Measurements from ENCODE around the gene BATF. TPM values are rescaled to one million over a fixed set of nuclear protein-coding genes. Genes with fewer than 3 reads are reported as not detected.

BATF gene
- total and polyA plus RNA-seq, 2 donors (not counting 1 experiment from before 2014, with no cell fraction given), result 12.8 to 16.4 TPM

- Mint-ChIP-seq H3K4me3 (no peak overlapping the region), H3K27me3 (no peaks in the 10 kb centered on the region), H3K9me3 (ENCODE audit: insufficient read depth) (no peaks in the 10 kb centered on the region), H3K27ac (no peak overlapping the region), H3K4me1 (peaks cover 25% of the 10 kb centered on the region)
- intact Hi-C loops (cut with micrococcal nuclease), result no loop called here
- peaks cover 6 to 12% of the 10 kb centered on the region in 2 donors for H3K4me1 ChIP-seq (ENCODE audit: control insufficient read depth in 2 of 2, insufficient read depth in 2 of 2, low read length in 2 of 2)
- no peaks in the 10 kb centered on the region for H3K9me3 ChIP-seq (ENCODE audit: control extremely low read depth in 1 of 3, control insufficient read depth in 2 of 3, insufficient read depth in 1 of 3, low read length in 2 of 3)
- TF ChIP-seq CTCF (IDR thresholded peaks at IDR 0.05) (no peak), EZH2 (IDR thresholded peaks at IDR 0.05; ENCODE audit: borderline replicate concordance, insufficient read depth, low read depth, low read length, poor library complexity, severe bottlenecking) (no peak)
- no peak overlapping the region for H2AFZ ChIP-seq (ENCODE audit: insufficient read depth, low read depth, low read length, poor library complexity, severe bottlenecking)
- no peak overlapping the region for H3K9ac ChIP-seq (ENCODE audit: low read length)
- no peaks in the 10 kb centered on the region for H3K27me3 ChIP-seq (replicated peaks in 1 of 4; ENCODE audit: control extremely low read depth in 1 of 4, control insufficient read depth in 3 of 4, insufficient read depth in 4 of 4, low read length in 3 of 4)
- 75% methylated on average over 4 of the region's 7 CpGs for WGBS (ENCODE audit: insufficient coverage)
- no peak overlapping the region for H3K4me3 ChIP-seq (ENCODE audit: control extremely low read depth in 1 of 5, extremely low read depth in 1 of 5, insufficient read depth in 1 of 5, low read depth in 2 of 5, low read length in 4 of 5)
- POLR2A ChIA-PET, result no interaction called here
- no peak overlapping the region for H3K4me2 ChIP-seq (replicated peaks; ENCODE audit: low read depth, low read length, poor library complexity, severe bottlenecking)
- DNase-seq (no peak), ATAC-seq (ENCODE audit: low read depth) (no peak)
- CTCF ChIA-PET, result interaction anchor here (1.0 to 3.6 kb wide), 2 partner anchors 9 to 13 kb away, joined by 3 to 17 read pairs; no protein-coding TSS in a partner anchor
- peaks cover 21% of the 10 kb centered on the region for H3K79me2 ChIP-seq (ENCODE audit: control insufficient read depth, insufficient read depth, low read length)
- no peak overlapping the region for H3K27ac ChIP-seq (ENCODE audit: low read length in 2 of 2)
- H3K36me3 ChIP-seq (replicated peaks in 1 of 2; ENCODE audit: control extremely low read depth in 1 of 2, control insufficient read depth in 1 of 2, extremely low read depth in 1 of 2, insufficient read depth in 2 of 2, low read length in 1 of 2), result peaks cover 0 to 12% of the 10 kb centered on the region in 2 experiments
- no peaks in the 10 kb centered on the region for H4K20me1 ChIP-seq (ENCODE audit: control insufficient read depth, insufficient read depth, low read length, poor library complexity, severe bottlenecking)
Measured at GRCh38 chr14:75551021-75551420, 28.8 kb downstream of the BATF start.

- no peaks in the 10 kb centered on the region for H3K27me3 Mint-ChIP-seq
- no peak overlapping the region for H3K4me3 Mint-ChIP-seq
- H3K36me3 ChIP-seq (replicated peaks in 1 of 2; ENCODE audit: control extremely low read depth in 1 of 2, control insufficient read depth in 1 of 2, extremely low read depth in 1 of 2, insufficient read depth in 2 of 2, low read length in 1 of 2), result peaks cover 0 to 1% of the 10 kb centered on the region in 2 experiments
- H2AFZ ChIP-seq (ENCODE audit: insufficient read depth, low read depth, low read length, poor library complexity, severe bottlenecking), result no peak overlapping the region
- peaks cover 22% of the 10 kb centered on the region for H3K4me1 Mint-ChIP-seq
- H4K20me1 ChIP-seq (ENCODE audit: control insufficient read depth, insufficient read depth, low read length, poor library complexity, severe bottlenecking), result no peaks in the 10 kb centered on the region
- TF ChIP-seq EZH2 (IDR thresholded peaks at IDR 0.05; ENCODE audit: borderline replicate concordance, insufficient read depth, low read depth, low read length, poor library complexity, severe bottlenecking), result no peak
- TF ChIP-seq CTCF (IDR thresholded peaks at IDR 0.05), result no peak
- no peak overlapping the region for H3K4me2 ChIP-seq (replicated peaks; ENCODE audit: low read depth, low read length, poor library complexity, severe bottlenecking)
- intact Hi-C loops (cut with micrococcal nuclease), result no loop called here
- H3K4me3 ChIP-seq (ENCODE audit: control extremely low read depth in 1 of 5, extremely low read depth in 1 of 5, insufficient read depth in 1 of 5, low read depth in 2 of 5, low read length in 4 of 5), result no peak overlapping the region
- no peak overlapping the region for H3K9ac ChIP-seq (ENCODE audit: low read length)
- no peaks in the 10 kb centered on the region for H3K9me3 Mint-ChIP-seq (ENCODE audit: insufficient read depth)
- ChIA-PET CTCF (interaction anchor here (0.9 to 2.2 kb wide), 5 partner anchors 8 to 103 kb away, joined by 3 to 15 read pairs (median 6); no protein-coding TSS in a partner anchor), POLR2A (no interaction called here)
- no peak for ATAC-seq (ENCODE audit: low read depth)
- H3K9me3 ChIP-seq (ENCODE audit: control extremely low read depth in 1 of 3, control insufficient read depth in 2 of 3, insufficient read depth in 1 of 3, low read length in 2 of 3), result peaks cover 0 to 7% (median 5%) of the 10 kb centered on the region in 3 donors
- peaks cover 5% of the 10 kb centered on the region for H3K79me2 ChIP-seq (ENCODE audit: control insufficient read depth, insufficient read depth, low read length)
- no peaks in the 10 kb centered on the region for H3K27me3 ChIP-seq (replicated peaks in 1 of 4; ENCODE audit: control extremely low read depth in 1 of 4, control insufficient read depth in 3 of 4, insufficient read depth in 4 of 4, low read length in 3 of 4)
- 80% methylated on average over 2 of the region's 6 CpGs for whole genome bisulfite sequencing (ENCODE audit: insufficient coverage)
- H3K4me1 ChIP-seq (ENCODE audit: control insufficient read depth in 2 of 2, insufficient read depth in 2 of 2, low read length in 2 of 2), result peaks cover 6 to 12% of the 10 kb centered on the region in 2 donors
- no peak for DNase-seq
- no peak overlapping the region for H3K27ac ChIP-seq (ENCODE audit: low read length in 2 of 2)
- H3K27ac Mint-ChIP-seq, result no peak overlapping the region
Measured at GRCh38 chr14:75553157-75553556, 30.9 kb downstream of the BATF start.

Measured in B cell (primary cell).